CD4-positive, alpha-beta T cell treated with Interleukin-6 at 100 ng/mL for 8 hours (primary cell): Measurements from ENCODE around the gene FLOT1.

Source experiments
- DNase-seq: peaks from one replicate; pipeline ENCODE4 v3.0.0-alpha.2; 2020; ENCODE audit warnings: mixed read lengths, low spot score

Gene FLOT1

DNA sequence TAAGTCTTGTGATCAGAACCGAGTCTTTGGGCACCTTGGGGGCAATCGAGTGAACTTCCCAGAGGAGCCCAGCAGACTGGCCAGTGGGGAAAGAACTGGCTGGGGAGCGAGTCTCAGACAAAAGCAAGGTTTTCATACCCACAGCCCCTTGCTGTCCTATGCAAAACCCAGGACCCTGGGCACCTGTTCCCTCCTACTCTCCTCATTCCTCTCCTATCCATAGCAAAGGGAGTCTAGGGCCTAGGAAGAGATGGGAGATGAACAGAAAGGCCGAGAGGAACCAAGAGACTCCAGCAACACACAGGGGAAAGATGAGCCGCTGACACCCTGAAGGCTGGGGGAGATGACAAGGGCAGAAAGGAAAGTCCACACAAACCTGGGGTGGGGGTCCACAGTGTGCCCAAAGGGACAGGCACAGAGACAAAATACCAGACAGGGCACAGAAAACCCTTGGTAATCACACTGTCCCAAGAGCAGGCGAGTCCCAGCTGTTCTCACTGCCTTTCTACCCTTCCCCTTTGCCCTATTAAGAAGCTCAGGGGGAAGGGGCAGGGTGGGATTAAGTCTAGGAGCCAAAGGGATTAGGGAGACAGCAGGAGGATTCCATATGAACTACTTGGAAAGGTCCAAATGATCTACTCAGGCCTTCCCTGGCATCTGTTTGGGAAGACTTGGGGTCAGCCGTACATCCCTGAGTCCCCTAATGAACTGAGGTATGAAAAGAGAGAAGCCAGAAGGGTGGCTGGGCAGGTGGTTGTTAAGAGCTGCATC is 62.5 kb downstream of the FLOT1 start:
- no peak for DNase-seq

- peak; percentile 90 for DNase-seq
Observed at GRCh38 chr6:30678964-30679726, 63.3 kb downstream of the FLOT1 start.
